NCI-H1436 (cell line): ENCODE data around the gene SNX27.
"Not testable (repeated sequence)": the region's sequence is repeated elsewhere in the genome, so short reads cannot be mapped to it uniquely, and the experiment has no call there.

ENCODE experiments used
- DNase-seq: peaks from one replicate; lab custom pipeline; 2025; lab: John Stamatoyannopoulos, UW

SNX27 gene

GRCh38 chr1:151639466-151639865 is 27.6 kb downstream of the SNX27 start:
- no peak for DNase-seq

GRCh38 chr1:151641229-151641628 is 29.4 kb downstream of the SNX27 start:
- DNase-seq: no peak

GRCh38 chr1:151643085-151643484 is 31.2 kb downstream of the SNX27 start:
- DNase-seq: not testable (repeated sequence)

- no peak for DNase-seq
Observed at GRCh38 chr1:151644001-151644400, 32.2 kb downstream of the SNX27 start.

GRCh38 chr1:151653397-151653796 is 41.5 kb downstream of the SNX27 start:
- no peak for DNase-seq

DNA sequence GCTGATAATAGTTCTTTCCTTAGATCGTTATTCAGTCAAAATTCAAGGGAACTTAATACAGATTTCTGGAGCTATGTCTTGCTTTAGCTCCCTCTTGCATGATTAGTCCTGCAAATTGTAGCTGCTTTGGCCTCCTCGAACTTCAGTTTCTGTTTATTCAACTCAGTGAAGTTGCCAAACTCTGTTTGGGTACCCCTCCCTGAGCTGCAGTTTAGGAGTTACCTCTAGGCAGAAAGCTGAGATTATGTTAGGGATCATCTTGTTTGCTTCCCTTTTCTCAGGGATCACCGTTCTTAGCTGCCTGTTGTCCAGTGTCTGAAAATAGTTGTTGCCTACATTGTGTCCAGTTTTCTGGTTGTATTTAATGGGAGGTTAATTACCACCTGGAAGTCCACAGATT is 43.5 kb downstream of the SNX27 start:
- no peak for DNase-seq

DNA sequence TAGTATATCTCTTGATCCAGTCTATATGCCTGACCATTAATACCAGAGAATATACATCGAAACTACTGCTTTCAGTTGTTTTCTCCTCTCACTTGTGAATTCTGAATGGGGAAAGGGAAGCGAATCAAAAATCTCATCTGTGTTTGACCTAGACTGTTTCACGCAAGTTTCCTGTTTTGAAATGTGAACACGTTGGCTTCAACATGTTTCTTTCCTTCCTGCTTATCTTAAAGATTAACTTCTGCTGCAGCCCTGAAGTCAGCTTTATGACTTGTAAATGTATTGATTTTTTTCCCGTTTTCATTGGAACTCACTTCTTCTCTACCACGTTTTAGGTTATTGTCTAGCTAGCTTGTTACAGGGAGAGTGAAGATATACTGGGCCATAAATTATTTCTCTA is 49.9 kb downstream of the SNX27 start:
- no peak for DNase-seq

DNA sequence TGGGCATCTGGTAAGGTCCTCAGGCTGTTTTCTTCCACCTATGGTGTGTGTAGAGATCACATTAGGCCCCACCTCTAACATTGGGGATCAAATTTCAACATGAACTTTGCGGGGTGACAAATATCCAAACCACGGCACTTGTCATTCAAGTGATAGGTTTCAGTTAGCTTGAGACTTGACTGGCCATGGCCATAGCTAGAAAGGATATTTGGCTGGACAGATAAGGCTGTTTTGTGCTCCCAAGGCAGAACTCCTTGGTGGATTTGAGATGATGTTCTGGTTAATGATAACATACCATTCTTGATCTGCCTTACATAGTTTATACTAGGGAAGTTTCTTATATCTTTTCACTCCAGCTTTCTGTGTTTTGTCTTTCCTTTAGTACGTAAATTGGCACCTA is 56.2 kb downstream of the SNX27 start:
- no peak for DNase-seq

DNA sequence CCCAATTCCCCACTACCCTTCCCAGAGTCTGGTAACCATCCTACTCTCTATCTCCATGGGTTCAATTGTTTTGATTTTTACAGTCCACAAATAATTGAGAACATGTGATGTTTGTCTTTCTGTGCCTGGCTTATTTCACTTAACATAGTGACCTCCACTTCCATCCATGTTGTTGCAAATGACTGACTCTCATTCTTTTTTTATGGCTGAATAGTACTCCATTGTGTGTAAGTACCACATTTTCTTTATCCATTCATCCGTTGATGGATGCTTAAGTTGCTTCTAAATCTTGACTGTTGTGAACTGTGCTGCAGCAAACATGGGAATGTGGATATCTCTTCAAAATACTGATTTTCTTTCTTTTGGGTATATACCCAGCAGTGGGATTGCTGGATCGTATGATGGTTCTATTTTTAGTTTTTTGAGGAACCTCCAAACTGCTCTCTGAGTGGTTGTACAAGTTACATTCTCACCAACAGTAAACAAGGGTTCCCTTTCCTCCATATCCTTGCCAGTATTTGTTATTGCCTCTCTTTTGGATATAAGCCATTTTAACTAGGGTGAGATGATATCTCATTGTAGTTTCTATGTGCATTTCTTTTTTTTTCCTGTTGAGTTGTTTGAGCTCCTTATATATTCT is 58.3 kb downstream of the SNX27 start:
- DNase-seq: not testable (repeated sequence)

GRCh38 chr1:151673407-151673806 is 61.6 kb downstream of the SNX27 start:
- no peak for DNase-seq

DNA sequence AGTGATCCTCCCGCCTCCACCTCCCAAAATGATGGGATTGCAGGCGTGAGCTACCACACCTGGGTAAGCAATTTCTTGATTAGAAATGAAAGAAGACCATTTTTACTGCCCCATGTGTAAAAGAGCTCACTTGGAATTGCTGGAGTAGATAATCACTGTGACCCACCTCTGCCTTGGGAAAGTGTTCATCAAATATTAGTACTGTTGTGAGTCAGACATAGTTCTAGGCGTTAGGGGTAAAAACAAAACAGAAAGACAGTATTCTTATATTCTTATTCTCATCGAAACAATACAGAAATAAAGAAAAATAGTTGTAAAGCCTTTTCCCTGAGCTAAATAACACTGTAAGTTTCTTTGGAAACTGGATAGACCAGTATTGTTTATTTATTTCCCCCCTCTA is 68.5 kb downstream of the SNX27 start:
- DNase-seq: no peak

GRCh38 chr1:151680826-151681225 is 69.0 kb downstream of the SNX27 start:
- DNase-seq: no peak

- no peak for DNase-seq
Observed at GRCh38 chr1:151681923-151682322, 70.1 kb downstream of the SNX27 start.

DNA sequence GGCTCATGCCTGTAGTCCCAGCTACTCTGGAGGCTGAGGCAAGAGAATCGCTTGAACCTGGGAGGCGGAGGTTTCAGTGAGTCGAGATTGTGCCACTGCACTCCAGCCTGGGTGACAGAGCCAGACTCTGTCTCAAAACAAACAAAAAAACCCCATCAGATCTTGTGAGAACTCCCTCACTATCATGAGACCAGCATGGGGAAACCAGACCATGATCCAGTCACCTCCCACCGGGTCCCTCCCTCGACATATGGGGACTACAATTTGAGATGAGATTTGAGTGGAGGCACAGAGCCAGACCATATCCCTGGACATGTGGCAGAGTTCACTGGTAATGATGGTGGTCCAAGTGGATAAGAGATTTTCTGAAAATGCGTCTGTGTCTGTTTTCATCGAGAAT is 71.1 kb downstream of the SNX27 start:
- not testable (repeated sequence) for DNase-seq

GRCh38 chr1:151684128-151684527 is 72.3 kb downstream of the SNX27 start:
- DNase-seq: no peak

- no peak for DNase-seq
Observed at GRCh38 chr1:151686561-151686960, 74.7 kb downstream of the SNX27 start.

- DNase-seq: no peak
Observed at GRCh38 chr1:151689494-151689893, 77.6 kb downstream of the SNX27 start.

GRCh38 chr1:151692226-151692625 is 80.4 kb downstream of the SNX27 start:
- no peak for DNase-seq

GRCh38 chr1:151693057-151693651 is 81.3 kb downstream of the SNX27 start:
- DNase-seq: peak; percentile 16

DNA sequence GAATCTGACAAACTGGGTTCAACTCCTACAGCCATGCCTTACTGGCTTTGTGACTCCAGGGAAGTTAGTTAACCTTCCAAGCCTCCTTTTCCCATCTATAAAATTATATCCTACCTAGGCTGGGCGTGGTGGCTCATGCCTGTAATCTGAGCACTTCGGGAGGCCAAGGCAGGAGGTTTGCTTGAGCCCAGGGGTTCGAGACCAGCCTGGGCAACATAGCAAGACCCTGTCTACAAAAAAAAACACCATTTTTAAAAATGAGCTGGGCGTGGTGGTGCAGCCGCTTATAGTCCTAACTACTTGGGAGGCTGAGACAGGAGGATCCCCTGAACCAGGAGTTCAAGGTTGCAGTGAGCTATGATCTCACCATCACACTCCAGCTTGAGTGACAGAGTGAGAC is 89.7 kb downstream of the SNX27 start:
- no peak for DNase-seq

DNA sequence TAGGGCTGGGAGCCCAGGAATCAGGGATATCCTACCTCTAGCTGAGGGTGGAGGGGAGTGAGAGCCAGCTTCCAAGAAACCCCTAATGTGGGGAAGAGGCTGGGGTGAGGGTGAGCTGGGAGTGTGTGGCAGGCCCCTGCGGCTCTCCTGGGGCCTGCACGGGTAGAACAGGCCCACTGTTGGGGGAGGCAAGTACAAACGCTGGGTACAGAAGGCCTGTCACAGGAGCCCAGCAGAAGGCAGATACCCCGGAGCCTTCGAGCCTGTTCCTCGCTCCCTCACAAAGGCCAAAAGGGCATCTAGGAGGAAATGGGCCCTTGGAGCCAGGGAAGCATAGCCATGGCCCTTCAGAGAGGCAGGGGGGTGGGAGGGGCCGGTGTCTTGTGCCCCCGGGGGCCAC is 91.1 kb downstream of the SNX27 start:
- DNase-seq: no peak

- DNase-seq: no peak
Observed at GRCh38 chr1:151703813-151704212, 92.0 kb downstream of the SNX27 start.

GRCh38 chr1:151704246-151704645 is 92.4 kb downstream of the SNX27 start:
- DNase-seq: no peak

DNA sequence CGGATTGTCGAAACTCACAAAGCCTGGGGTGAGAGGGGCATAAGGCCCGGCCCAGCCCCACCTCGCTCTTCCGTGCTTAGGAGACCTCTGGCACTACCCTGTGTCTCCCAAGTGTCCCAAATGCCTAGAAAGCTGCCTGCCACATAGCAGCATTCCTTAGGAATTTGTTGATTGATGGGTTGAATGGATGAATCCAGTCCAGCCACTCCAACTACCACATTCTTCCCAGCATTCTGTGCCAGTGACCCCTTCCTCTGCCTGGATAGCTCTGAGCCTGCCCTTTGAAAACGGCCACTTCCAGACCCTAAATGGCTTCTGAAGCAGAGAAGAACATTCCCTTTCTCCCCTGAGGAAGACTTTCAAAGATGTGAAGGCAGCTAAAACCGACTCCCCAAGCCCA is 93.3 kb downstream of the SNX27 start:
- DNase-seq: no peak
